Measurements from ENCODE around the gene ADAMTS12.
"Not testable (repeated sequence)": the region's sequence is repeated elsewhere in the genome, so short reads cannot be mapped to it uniquely, and the experiment has no call there.

The ADAMTS12 gene

DNA sequence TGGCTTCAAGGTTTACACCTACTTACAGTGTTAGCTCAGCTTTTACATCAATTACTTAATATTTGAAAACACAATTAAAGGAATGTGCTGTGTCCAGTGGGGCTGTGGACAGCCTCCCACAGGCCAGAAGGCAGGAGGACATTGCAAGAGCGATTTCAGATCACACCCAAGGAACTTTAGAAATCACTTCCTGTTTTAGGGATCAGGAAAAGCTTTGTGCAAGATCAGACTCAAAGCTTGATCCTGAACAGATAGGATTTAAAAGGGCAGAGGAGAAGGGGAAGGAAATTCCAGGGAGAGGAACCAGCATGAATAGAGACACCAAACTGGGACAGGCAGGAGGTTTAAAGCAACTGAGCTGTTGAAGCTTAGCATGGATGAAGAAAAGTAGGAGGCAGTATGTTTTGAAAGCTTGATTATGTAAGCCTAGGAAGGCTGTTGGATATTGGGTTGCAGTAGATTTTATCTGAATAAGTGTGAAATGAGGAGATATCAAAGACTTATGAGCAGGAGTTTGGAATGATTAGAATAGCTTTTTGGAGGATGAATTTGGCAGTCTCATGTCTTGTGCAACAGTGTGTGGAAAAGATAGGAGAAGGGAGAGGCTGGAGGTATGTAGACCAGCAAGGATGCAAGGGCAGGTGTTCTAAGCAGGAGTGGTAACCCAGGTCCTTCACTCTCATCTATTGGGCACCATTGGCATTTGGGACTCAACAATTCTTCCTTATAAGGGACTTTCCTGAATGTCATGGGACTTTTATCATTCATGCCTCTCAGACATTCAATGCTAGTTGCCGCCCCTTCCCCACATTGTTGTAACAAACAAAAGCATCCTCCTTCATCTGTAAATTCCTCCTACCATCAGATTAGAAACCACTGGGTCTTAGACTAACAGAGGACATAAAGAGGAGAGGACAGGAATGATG, 327.5 kb downstream of the ADAMTS12 start:
- DNase-seq, result no peak

DNA sequence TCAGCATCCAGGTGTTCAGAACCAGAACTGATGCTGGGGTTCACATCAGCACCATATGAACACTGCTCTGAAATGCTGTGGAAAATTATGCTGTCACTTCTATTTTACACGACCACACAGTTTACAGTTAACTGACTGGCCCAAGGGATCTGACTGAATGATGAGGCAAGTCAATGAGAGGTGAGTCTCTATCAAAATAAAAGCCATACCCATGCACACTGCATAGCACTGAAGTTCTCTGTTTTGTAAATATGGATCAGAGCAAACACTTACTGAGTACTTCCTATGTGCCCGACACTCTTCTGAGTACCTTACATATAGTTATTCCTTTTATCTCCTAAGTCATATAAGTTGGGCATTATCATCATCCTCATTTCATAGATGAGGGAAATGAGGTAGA, 328.3 kb downstream of the ADAMTS12 start:
- no peak for DNase-seq

DNA sequence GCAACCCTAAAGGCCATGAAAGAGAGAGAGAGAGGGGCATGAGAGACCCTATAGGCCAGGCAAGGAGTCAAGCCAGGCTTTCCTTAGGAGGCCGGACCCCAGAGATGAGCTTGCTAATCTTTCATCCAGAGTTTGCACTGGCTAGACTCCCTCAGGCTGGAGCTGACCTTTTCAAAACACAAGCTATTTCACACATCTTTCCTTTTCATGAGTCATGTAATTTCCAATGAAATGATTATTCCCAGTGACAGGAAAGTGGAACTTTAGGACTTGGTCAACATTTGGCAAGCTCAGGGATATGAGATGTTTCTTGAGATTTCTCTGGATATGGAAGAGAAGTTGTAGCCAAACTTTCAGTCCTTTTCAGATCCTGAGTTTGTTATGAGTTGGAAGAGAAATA, 333.3 kb downstream of the ADAMTS12 start:
- no peak for DNase-seq

DNA sequence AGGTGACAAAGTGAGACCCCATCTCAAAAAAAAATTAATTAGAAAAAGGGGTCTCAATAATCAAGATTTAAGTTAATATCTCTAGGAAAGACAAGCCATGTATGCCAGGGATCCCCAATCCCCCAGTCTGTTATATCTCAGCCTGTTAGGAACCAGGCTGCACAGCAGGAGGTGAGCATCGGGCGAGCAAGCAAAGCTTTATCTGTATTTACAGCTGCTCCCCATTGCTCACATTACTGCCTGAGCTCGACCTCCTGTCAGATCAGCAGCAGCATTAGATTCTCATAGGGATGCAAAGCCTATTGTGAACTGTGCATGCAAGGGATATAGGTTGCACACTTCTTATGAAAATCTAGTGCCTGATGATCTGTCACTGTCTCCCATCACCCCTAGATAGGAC, 334.2 kb downstream of the ADAMTS12 start:
- DNase-seq, result no peak

DNA sequence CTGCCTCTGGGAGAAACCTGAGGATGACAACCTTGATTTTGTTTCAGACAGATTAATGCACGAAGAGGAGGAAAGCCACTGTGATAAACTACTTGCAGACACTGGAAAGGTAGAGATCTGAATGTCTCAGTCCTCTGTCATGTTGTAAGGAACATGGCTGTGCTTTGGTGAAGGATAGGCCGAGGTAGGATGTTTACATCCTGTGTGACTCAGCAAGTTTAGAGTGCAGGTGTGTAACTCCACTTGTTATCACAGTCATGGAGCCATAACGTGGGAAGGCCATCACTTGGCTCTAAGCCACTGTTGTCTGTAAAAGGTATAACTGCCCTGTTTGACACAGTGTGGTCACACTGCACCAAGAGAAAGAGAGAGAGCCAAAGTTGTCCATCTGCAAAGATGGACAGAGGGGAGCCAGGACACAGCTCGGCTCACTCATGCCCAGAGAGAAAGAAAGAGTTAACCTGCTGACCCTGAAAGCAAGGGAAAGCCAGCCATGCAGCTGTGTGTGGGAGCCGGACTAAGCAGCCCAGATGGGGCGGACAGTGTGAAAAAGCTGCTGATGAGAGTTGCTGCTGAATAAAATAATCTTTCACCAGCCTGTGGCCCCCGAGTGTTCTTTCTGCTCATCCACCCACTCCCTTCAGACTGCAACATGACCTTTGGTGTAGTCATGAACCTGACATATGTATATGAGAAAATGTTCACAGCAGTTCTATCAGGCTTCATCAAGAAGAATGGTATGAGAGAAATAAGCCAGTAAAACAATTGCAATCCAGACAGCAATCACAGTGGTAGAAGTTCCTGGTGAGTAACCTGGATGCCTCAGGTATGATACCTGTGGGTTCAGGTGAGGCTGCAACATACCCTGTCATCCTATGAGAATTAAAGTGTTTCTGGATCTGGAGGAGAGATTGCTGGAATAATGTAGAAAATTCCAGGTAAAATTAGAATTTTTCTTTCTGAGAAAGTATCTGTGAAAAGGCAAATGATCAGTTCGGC, 335.2 kb downstream of the ADAMTS12 start:
- no peak for DNase-seq

DNA sequence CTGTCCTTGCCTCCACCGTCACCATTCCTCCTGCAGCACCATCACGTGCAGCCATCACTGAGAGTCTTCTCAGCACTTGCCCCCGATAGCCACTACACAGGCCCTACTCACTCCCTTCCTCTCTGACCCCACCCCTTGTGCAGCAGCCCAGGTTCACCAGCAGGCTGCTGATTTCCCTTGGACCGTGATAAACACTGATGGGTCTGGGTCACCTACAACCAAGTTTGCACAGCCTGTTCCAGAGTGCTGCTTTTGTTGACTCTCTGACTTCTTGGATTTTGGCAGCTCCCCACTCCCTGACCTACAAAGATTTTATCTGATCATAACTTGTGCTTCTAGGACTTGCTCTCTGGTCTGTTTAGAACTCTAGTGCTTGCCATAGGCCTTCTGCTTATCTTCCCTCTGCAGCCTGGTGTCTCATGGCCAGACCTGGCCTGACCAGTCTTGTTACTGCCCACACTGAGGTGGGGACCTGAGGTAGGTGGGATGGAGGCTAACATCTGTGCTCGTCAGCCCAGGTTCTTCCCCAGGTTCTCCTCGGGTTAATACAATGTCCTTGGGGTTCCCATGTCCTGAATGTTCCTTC, 341.7 kb downstream of the ADAMTS12 start:
- no peak for DNase-seq

DNA sequence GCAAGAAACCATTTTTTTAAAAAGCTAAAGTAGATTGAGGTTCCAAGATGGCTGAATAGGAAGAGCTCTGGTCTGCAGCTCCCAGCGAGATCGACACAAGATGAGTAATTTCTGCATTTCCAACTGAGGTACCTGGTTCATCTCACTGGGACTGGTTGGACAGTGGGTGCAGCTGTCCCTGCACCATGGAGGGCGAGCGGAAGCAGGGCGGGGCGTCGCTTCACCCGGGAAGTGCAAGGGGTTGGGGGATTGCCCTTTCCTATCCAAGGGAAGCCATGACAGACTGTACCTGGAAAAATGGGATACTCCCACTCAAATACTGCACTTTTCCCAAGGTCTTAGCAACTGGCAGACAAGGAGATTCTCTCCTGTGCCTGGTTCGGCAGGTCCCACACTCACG, 352.0 kb downstream of the ADAMTS12 start:
- not testable (repeated sequence) for DNase-seq

DNA sequence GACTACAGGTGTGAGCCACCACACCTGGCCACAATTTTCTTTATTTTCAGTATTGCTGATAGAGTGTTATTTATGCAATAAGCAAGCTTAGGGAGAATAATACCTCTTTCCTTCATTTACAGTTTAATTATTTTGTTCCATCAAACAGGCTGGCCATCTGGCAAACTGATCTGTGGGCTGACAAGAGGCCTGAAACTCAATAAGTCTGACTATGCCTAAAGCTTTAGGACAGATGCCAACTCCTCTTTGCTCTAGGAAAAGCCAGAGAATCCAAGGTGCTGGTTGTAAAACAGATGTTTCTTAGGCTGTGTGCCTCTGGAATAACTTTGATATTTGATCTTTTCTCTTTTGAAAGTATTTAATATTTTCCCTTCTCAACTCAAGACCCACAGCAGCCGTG, 352.6 kb downstream of the ADAMTS12 start:
- no peak for DNase-seq

DNA sequence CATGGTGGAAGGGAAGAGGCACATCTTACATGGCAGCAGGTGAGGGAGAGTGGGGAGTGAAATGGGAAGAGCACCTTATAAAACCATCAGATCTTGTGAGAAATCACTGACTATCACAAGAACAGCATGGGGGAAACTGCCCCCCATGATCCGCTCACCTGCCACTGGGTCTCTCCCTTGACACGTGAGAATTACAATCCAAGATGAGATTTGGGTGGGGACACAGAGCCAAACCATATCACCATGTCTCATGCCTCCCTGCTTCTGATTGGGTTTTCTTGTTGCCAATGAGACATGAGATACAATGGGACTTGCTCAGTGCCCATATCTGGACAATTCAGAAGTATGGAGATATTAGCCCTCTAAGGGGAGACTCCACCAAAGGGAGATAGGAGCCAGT, 353.6 kb downstream of the ADAMTS12 start:
- no peak for DNase-seq

DNA sequence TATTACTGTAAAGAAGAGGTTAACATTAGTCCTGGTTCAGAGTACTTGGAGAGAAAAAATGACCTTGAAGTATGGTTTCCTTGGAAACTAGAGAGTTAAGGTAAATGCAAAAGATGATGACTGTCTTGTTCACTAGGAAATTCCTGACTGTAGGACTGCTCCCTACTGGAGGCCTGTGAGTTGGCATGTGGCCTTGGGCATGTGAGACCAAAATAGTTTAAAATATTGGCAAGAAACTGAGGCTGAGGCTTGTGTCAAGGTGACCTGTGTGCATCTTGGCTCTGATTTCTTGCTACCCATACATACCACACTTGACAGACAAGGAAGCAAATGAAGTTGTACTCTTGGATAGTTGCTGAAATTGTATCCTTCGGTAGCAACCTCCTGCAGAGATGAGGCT, 354.6 kb downstream of the ADAMTS12 start:
- DNase-seq, result no peak

DNA sequence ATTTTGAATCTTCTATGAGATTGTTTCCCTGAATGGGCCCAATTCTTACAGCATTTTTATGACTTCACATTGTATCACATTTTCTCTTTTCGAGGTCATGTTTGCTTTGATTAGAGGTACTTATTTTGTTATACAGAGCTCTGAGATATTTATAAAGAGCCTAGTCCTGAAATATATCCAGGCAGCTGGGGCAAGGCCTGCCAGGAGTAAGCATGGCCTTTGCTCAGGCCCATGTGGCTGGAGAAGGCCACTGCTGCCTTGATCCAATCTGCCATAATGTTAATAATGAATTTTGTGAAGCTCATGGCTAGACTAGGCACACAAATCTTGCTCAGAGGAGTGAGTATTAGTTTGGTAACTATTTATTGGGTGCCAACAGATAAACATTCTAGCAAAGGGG, 355.0 kb downstream of the ADAMTS12 start:
- no peak for DNase-seq

DNA sequence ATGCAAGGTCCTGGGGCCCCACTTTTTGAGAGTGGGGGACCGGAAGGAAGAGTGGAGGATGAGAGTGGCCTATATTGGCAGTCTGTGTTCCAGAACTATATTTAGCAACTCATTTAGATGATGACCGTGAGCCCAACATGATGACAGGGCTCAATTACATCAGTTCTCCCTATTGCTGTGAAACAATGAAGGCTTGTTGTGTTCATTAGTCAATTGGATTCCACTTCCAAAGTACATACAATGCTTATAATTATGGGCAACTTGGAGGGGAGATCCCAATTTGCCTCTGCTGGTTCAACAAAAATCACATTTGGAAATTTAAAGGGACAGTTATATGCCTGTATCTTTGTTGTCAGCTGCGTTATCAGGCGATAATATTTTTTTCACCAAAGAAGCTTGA, 360.0 kb downstream of the ADAMTS12 start:
- DNase-seq, result no peak

DNA sequence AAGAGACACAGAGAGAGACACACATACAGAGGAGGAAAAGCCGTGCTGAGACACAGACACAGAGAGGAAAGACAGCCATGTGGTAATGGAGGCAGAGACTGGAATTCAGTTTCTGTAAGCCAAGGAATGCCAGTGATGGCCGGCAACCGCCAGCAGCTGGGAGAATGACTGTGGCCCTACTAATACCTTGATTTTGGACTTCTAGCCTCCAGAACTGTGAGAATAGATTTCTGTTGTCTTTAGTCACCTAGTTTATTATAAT, 360.8 kb downstream of the ADAMTS12 start:
- DNase-seq, result no peak

DNA sequence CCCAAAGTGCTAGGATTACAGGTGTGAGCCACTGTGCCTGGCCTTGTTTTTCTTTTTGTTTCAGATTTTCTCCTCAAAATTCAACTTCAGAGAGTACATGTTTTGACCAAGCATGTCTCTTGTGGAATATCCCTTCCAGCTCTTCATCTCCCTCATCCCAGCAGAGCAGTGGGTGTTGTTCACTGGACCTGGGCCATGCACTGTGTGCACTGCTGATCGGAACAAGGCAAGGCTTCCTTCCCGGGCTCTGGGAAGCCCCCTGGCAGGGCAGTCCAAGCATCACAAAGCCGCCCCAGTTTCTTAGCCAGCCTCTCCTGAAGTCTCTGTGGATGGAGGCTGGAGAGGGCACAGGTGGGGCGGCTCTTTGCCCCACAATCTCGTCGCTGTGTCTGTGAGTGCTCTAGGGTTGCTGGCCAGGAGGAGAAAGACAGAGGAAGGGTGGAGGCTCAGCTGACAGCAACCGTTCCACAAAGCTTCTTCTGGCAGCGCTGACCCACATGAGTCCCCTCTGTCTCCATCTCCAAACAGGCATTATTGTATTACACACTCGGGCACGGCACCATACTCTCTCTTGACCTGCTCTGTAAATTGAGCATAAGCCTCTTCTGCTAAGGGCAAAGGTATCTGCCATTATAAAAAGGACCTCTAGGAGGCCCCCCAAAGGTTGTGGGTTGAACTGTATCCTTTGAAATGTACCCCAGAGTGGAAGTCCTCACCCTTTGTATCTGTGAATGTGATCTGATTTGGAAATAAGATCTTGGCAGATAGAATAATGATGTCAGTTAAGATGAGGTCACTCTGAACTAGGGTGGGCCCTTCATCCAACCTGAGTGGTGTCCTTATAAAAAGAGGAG, 361.4 kb downstream of the ADAMTS12 start:
- DNase-seq, result no peak

DNA sequence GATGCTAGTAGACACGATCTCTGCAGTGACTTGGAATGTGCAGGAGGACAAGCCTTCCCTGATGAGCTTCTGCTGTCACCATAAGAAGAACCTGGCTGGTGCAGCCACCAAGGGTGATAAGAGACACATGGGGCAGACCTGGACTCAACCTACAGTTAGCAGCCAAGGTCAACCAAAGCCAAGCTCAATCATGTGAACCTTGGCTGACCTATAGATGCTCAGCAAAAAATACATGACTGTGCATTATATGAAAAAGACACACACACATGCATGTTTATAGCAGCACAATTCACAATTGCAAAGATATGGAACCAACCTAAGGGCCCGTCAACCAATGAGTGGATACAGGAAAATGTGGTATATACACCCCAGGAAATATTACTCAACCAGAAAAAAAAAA, 364.1 kb downstream of the ADAMTS12 start:
- no peak for DNase-seq

DNA sequence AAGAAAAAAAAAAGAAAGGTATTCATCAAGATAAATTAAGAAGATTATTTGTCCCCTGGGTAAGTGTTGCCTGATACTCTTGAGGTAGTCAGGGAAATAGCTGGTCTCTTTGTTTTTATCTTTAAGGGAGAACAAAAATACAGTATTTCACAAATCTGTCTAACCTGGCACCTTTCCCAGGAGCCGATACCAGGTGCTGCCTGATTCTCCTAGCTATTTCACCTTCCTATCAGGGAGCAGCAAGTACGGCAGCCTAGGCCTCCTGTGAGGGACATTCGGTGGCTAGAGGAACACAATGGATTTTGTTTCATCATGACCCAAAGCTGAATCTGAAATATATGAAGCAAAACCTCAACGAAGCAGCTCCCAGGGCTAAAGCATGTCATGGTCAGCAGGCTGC, 365.0 kb downstream of the ADAMTS12 start:
- DNase-seq, result no peak

DNA sequence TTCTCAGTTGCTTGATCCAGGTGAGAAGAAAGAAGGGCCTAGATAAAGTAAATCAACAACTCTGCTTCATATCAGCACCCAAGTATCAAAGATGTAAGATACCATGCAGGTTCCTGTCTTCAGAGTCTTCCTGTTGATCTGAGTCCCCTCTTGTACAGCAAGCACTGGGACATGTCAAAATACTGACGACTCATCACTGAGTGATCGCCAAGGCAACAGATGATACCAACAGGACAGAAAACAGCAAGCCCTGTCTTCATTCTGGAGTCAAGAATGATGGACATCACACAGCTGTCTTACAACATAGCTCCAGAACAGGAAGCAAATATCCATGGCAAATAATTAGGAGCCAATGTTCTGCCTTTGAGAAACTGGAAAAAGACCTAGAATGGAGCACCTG, 367.3 kb downstream of the ADAMTS12 start:
- no peak for DNase-seq

DNA sequence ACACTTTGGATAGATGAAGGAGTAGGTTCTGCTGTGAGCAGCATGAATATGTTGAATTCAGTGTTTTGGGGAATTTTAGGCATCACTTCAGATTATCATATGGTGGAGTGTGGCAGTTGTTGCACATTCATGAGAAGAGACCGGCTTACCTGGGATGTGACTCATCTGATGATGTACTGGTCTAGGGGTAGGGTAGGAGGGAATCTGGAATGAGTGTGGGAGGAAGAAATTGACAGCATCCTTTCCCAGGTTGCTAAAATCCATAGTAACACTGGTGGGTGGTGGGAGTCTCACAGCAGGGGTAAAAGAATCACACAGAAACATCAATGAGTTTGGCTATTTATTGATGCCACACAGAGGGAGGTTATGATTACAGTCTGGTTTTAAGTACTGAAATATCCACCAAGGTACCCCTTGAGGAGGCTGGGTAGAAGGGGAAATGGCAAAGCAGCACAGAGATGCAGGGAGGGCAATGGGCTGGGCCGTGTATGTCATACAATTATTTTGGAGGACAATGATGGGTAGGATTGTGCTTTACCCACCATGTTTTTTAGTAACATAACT, 368.5 kb downstream of the ADAMTS12 start:
- no peak for DNase-seq

DNA sequence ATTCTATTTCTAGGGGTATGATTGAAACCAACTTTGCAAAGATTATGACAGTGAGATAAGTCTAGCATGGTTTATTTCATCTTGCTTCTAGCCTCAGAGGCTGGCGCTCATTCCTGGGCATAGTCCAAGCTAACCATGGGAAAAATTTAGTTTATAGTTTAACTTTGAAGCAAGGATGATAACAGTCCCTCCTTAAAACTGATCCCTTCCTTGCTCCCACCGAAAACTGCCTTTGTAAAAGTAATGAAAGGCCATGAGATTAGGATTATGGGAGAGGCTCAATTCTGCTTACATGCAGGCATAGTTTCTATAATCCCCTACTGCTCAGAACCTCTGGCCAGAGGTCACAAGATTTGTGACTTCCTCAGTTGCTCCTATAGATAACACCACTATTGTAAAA, 375.4 kb downstream of the ADAMTS12 start:
- DNase-seq, result no peak

DNA sequence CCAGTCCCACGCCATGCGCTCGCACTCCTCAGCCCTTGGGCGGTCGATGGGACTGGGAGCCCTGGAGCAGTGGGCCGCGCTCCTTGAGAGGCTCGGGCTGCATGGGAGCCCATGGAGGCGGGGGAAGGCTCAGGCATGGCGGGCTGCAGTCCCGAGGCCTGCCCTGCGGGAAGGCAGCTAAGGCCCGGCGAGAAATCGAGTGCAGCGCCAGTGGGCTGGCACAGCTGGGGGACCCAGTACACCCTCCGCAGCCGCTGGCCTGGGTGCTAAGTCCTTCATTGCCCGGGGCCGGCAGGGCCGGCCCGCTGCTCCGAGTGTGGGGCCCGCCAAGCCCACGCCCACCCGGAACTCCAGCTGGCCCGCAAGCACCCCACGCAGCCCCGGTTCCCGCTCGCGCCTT, 376.4 kb downstream of the ADAMTS12 start:
- not testable (repeated sequence) for DNase-seq

DNA sequence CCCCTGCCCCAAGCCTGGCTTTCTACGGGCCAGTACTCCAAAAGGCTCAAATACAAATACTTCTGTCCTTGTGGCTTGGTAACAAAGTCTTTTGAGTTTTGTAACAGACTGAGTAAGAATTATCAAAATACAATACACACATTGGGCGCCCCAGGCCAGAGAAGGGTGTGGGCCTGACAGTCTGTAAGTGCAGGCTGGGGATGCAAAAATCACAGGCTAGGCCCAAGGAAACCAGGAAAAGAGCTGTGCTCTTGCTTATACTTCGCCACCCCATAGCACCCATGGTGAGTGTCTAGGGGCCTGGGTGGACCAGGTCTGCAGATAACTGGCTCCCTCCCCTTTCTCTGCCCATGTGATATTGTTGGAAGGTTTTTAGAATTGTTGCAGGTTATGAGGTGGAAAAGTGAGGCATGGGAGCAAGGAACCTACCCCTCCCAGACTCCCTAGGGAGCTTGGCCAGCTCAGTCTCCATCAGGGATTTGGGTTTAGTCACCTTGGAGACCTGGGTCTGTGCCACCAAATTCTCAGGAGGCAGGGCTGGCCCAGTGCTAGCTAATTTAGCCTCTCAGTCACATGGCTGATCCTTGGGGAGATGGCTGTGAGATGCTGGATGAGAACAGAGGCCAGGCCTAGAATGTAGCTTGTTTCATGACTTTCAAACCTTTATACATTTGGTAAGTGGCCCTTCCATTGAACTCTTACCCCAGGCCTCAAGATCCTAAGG, 378.2 kb downstream of the ADAMTS12 start:
- DNase-seq, result no peak

DNA sequence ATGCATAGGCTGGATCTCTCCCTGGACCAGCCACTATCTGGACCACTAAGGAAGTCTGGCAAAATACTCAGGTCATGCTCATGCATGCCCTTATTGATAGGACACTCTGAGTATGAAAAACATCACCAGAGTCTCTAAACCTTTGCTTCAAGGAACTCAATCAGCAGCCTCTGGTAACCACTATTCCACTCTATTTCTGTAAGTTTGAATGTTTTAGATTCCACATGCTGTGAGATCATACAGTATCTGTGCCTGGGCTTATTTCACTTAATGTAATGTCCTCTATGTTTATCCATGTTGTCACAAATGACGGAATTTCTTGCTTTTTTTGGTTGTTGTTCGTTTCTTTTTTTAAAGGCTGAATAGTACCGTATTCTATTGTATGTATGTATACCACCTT, 382.8 kb downstream of the ADAMTS12 start:
- no peak for DNase-seq

Measured in activated CD4-positive, alpha-beta T cell treated with anti-CD3 and anti-CD28 coated beads for 4 hours (primary cell).